KMS-11 (cell line): Measurements from ENCODE around the gene LSMEM2.
"Not testable (repeated sequence)": the region's sequence is repeated elsewhere in the genome, so short reads cannot be mapped to it uniquely, and the experiment has no call there.

Experiments
- H2AFZ ChIP-seq: fragments of 200-600 bp; sonication (generic); 2 replicates; pipeline ENCODE4 v1.6.1; 2016; ENCODE audit warnings: antibody characterized with exemption, mixed run types, low read depth
- H3K27ac ChIP-seq: fragments of 200-600 bp; sonication (generic); 2 replicates; pipeline ENCODE4 v1.6.1; 2016; ENCODE audit warnings: mild to moderate bottlenecking, mixed run types
- H3K27me3 ChIP-seq: fragments of 200-600 bp; sonication (generic); 2 replicates; pipeline ENCODE4 v1.6.1; 2017; ENCODE audit warnings: mild to moderate bottlenecking, low read depth, mixed run types, moderate library complexity; ENCODE audit not compliant: insufficient read depth
- H3K36me3 ChIP-seq: fragments of 200-600 bp; sonication (generic); 2 replicates; pipeline ENCODE4 v1.6.1; 2017; ENCODE audit warnings: mild to moderate bottlenecking, mixed run types; ENCODE audit not compliant: insufficient read depth
- H3K4me1 ChIP-seq: fragments of 200-600 bp; sonication (generic); 2 replicates; pipeline ENCODE4 v1.6.1; 2016; ENCODE audit warnings: mild to moderate bottlenecking, low read depth, mixed run types; ENCODE audit not compliant: poor library complexity, severe bottlenecking
- H3K4me2 ChIP-seq: fragments of 200-600 bp; sonication (generic); 2 replicates; pipeline ENCODE4 v1.7.0; 2016; ENCODE audit warnings: mild to moderate bottlenecking, mixed run types
- H3K4me3 ChIP-seq: fragments of 200-600 bp; sonication (generic); IDR thresholded peaks from 2 replicates; pipeline ENCODE4 v1.6.1; 2017; ENCODE audit warnings: low read depth, low read length, mixed read lengths; ENCODE audit not compliant: insufficient read depth
- H3K79me2 ChIP-seq: fragments of 200-600 bp; sonication (generic); 2 replicates; pipeline ENCODE4 v1.6.1; 2016; ENCODE audit warnings: low read depth, mixed run types; ENCODE audit not compliant: insufficient read depth
- H3K9ac ChIP-seq: fragments of 200-600 bp; sonication (generic); 2 replicates; pipeline ENCODE4 v1.6.1; 2016; ENCODE audit warnings: mild to moderate bottlenecking, mixed run types
- H4K20me1 ChIP-seq: fragments of 200-600 bp; sonication (generic); 2 replicates; pipeline ENCODE4 v1.6.1; 2016; ENCODE audit warnings: mild to moderate bottlenecking, mixed run types; ENCODE audit not compliant: insufficient read depth
- CTCF ChIP-seq: fragments of 200-600 bp; sonication (generic); conservative IDR thresholded peaks from 2 replicates; pipeline ENCODE4 v1.6.1; 2017; ENCODE audit warnings: low read depth, mild to moderate bottlenecking, antibody characterized with exemption, low read length, moderate library complexity, mixed read lengths

The LSMEM2 gene

GRCh38 chr3:50302095-50303012 lies 23.5 kb downstream of the LSMEM2 start:
- TF ChIP-seq CTCF = no peak

GRCh38 chr3:50303013-50303815 lies 24.3 kb downstream of the LSMEM2 start, which contains the start of gene HYAL1:
HYAL1 (minus strand) TSS chr3:50303574; CDS start chr3:50302956, 618 bp downstream.
- H2AFZ ChIP-seq = no peak within 1 kb of the TSS
- H3K4me3 ChIP-seq = no peak within 1 kb of the TSS
- H4K20me1 ChIP-seq = no peaks in the 10 kb centered on the region
- no peaks in the 10 kb centered on the region for H3K36me3 ChIP-seq
- H3K4me2 ChIP-seq = no peak within 1 kb of the TSS
- H3K9ac ChIP-seq = no peak within 1 kb of the TSS
- no peak for TF ChIP-seq CTCF
- no peaks in the 10 kb centered on the region for H3K27me3 ChIP-seq
- no peaks in the 10 kb centered on the region for H3K79me2 ChIP-seq
- H3K4me1 ChIP-seq = peaks cover 11% of the 10 kb centered on the region
- no peak within 1 kb of the TSS for H3K27ac ChIP-seq

More at GRCh38 chr3:50302095-50303012, 23.5 kb downstream of the LSMEM2 start:
- Histone ChIP-seq H3K9ac (no peak overlapping the region), H4K20me1 (no peaks in the 10 kb centered on the region), H3K27ac (no peak overlapping the region), H3K27me3 (no peaks in the 10 kb centered on the region), H3K79me2 (no peaks in the 10 kb centered on the region), H3K4me2 (no peak overlapping the region), H3K36me3 (no peaks in the 10 kb centered on the region), H3K4me1 (peaks cover 15% of the 10 kb centered on the region), H3K4me3 (no peak overlapping the region), H2AFZ (no peak overlapping the region)

- Histone ChIP-seq H3K4me3 (no peak overlapping the region), H3K9ac (no peak overlapping the region), H2AFZ (no peak overlapping the region), H4K20me1 (no peaks in the 10 kb centered on the region), H3K79me2 (no peaks in the 10 kb centered on the region), H3K4me2 (no peak overlapping the region), H3K36me3 (no peaks in the 10 kb centered on the region), H3K27ac (no peak overlapping the region), H3K27me3 (no peaks in the 10 kb centered on the region), H3K4me1 (peaks cover 8% of the 10 kb centered on the region)
- no peak for TF ChIP-seq CTCF
These were observed 25.7 kb downstream of the LSMEM2 start for GRCh38 chr3:50304601-50305000.

GRCh38 chr3:50312041-50312440 lies 33.2 kb downstream of the LSMEM2 start:
- not testable (repeated sequence) for H3K4me1 ChIP-seq, H3K27ac ChIP-seq, H3K79me2 ChIP-seq, H3K36me3 ChIP-seq, H3K4me2 ChIP-seq, H2AFZ ChIP-seq, H3K27me3 ChIP-seq, H3K4me3 ChIP-seq, H4K20me1 ChIP-seq, H3K9ac ChIP-seq
